Measurements from ENCODE around the gene NTHL1.
A peak's percentile ranks its signal among the peaks of the same experiment; 100 is the strongest.

Gene NTHL1

DNA sequence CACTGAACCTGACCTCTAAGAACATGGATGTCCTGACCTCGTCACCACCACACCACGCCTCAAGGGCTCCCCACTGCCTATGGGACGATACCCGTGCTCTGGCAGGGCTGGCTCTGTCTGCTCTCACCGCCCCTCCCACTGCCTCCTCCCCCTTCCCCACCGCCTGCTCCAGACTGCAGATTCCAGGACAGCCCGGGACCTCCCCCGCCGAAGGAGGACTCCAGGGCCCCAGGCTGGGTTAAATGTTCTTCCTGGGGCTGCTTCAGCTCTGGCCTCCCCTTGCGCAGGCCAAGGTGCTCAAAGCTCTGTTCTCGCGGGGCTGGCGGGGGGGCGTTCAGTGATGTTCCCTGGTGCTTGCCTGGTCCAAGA, 24.9 kb downstream of the NTHL1 start:
- TF ChIP-seq REST (IDR thresholded peaks at IDR 0.05; ENCODE audit: low read depth) (no peak), CREB1 (IDR thresholded peaks at IDR 0.05; ENCODE audit: low read depth) (no peak), TCF12 (IDR thresholded peaks at IDR 0.05; ENCODE audit: low read depth) (no peak), TAF1 (IDR thresholded peaks at IDR 0.05; ENCODE audit: low read depth) (no peak), YY1 (IDR thresholded peaks at IDR 0.05; ENCODE audit: low read depth) (no peak), FOXM1 (IDR thresholded peaks at IDR 0.05; ENCODE audit: borderline replicate concordance, low read depth) (no peak), CEBPB (IDR thresholded peaks at IDR 0.05) (no peak), NFIC (IDR thresholded peaks at IDR 0.05) (no peak), EGR1 (IDR thresholded peaks at IDR 0.05) (no peak), EP300 (IDR thresholded peaks at IDR 0.05; ENCODE audit: borderline replicate concordance) (no peak), TEAD4 (IDR thresholded peaks at IDR 0.05) (no peak)

GRCh38 chr16:2019921-2020831, 27.5 kb downstream of the NTHL1 start:
- TF ChIP-seq EP300 (IDR thresholded peaks at IDR 0.05; ENCODE audit: borderline replicate concordance) (no peak), EGR1 (IDR thresholded peaks at IDR 0.05) (no peak), MAX (IDR thresholded peaks at IDR 0.05) (peak; percentile 72), ZBTB7A (IDR thresholded peaks at IDR 0.05; ENCODE audit: low read depth) (peak; percentile 55), TAF1 (IDR thresholded peaks at IDR 0.05; ENCODE audit: low read depth) (no peak), CREB1 (IDR thresholded peaks at IDR 0.05; ENCODE audit: low read depth) (no peak), RAD21 (IDR thresholded peaks at IDR 0.05; ENCODE audit: low read depth) (no peak), USF1 (IDR thresholded peaks at IDR 0.05) (no peak), NFIC (IDR thresholded peaks at IDR 0.05) (no peak), TCF12 (IDR thresholded peaks at IDR 0.05; ENCODE audit: low read depth) (no peak), CEBPB (IDR thresholded peaks at IDR 0.05) (no peak), REST (IDR thresholded peaks at IDR 0.05; ENCODE audit: low read depth) (no peak), YY1 (IDR thresholded peaks at IDR 0.05; ENCODE audit: low read depth) (no peak), FOXM1 (IDR thresholded peaks at IDR 0.05; ENCODE audit: borderline replicate concordance, low read depth) (no peak), TEAD4 (IDR thresholded peaks at IDR 0.05) (no peak)

GRCh38 chr16:2019518-2019920, 28.1 kb downstream of the NTHL1 start, which contains the start of gene NPW:
Gene NPW, plus strand, starts transcription at chr16:2019785.
- no peak for TF ChIP-seq REST (IDR thresholded peaks at IDR 0.05; ENCODE audit: low read depth)
- TF ChIP-seq ZBTB7A (IDR thresholded peaks at IDR 0.05; ENCODE audit: low read depth) = 0 out of 2 replicates have a peak, but pooled peaks have one; percentile 20
- peak; percentile 59 for TF ChIP-seq EGR1 (IDR thresholded peaks at IDR 0.05)
- no peak for TF ChIP-seq YY1 (IDR thresholded peaks at IDR 0.05; ENCODE audit: low read depth)
- TF ChIP-seq EP300 (IDR thresholded peaks at IDR 0.05; ENCODE audit: borderline replicate concordance) = no peak
- no peak for TF ChIP-seq TEAD4 (IDR thresholded peaks at IDR 0.05)

DNA sequence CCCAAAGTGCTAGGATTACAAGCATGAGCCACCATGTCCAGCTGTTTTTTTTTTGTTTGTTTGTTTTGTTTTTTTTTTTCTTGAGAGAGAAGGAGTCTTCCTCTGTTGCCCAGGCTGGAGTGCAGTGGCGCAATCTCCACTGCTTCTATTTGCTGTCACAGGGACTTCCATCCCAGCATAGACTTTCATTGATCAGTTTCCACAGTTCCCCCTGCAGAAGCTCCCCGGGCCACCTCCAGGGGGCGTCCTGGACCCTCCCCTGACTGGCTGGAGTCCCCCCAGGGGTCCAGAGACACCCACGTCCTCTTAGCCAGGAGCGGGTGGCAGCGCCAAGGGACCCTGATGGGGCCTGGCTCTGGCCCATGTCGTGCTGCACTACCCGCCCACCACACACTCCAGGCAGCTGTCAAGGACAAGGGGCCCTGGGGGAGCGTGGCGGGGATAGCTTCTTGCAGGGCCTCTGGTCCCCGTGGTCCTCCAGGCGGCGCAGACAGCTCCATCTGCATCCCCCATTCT, 31.2 kb downstream of the NTHL1 start:
- TF ChIP-seq TAF1 (IDR thresholded peaks at IDR 0.05; ENCODE audit: low read depth) (no peak), FOXM1 (IDR thresholded peaks at IDR 0.05; ENCODE audit: borderline replicate concordance, low read depth) (no peak), RAD21 (IDR thresholded peaks at IDR 0.05; ENCODE audit: low read depth) (peak; percentile 31; the same call in 1 of the 2 replicates), CEBPB (IDR thresholded peaks at IDR 0.05) (no peak)

DNA sequence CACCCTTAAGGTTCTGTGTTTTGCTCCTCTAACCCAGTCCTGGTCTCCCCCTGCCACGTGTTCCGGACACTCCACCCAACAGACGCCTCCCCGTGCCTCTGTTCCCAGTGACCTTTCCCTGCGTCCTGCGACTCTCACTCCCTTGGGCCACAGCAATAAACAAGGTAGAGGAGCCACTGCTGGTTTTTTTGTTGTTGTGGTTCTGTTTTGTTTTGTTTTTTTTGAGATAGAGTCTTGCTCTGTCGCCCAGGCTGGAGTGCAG, 31.8 kb downstream of the NTHL1 start:
- TF ChIP-seq USF1 (IDR thresholded peaks at IDR 0.05) (no peak), REST (IDR thresholded peaks at IDR 0.05; ENCODE audit: low read depth) (no peak), YY1 (IDR thresholded peaks at IDR 0.05; ENCODE audit: low read depth) (no peak), RAD21 (IDR thresholded peaks at IDR 0.05; ENCODE audit: low read depth) (no peak)

Measured in Ishikawa (cell line).